Liver (tissue), 9 donors: ENCODE data around the gene LDB3. TPM values are rescaled to one million over a fixed set of nuclear protein-coding genes. Genes with fewer than 3 reads are reported as not detected.

ENCODE experiments used
- DNase-seq: peaks from one replicate; pipeline ENCODE4 v3.0.0-alpha.2; 2017; ENCODE audit warnings: low spot score
- H3K27ac ChIP-seq, 2 donors: one replicate each; pipeline ENCODE4 v1.7.0; 2013; ENCODE audit warnings: inconsistent platforms in 2 of 2, low read length in 2 of 2, control low read depth in 1 of 2, low read depth in 1 of 2, mild to moderate bottlenecking in 1 of 2
- H3K27me3 ChIP-seq, 4 donors: one replicate each; pipeline versions ENCODE4 v1.6.1 to v1.7.0; 2013; ENCODE audit warnings: low read length in 3 of 4, inconsistent platforms in 1 of 4, mild to moderate bottlenecking in 1 of 4, moderate library complexity in 1 of 4; ENCODE audit not compliant: control insufficient read depth in 4 of 4, insufficient read depth in 4 of 4
- H3K36me3 ChIP-seq, 4 donors: one replicate each; pipeline versions ENCODE4 v1.6.1 to v1.7.0; 2013; ENCODE audit warnings: low read length in 3 of 4, mild to moderate bottlenecking in 3 of 4, low read depth in 1 of 4, moderate library complexity in 1 of 4; ENCODE audit not compliant: control insufficient read depth in 4 of 4, insufficient read depth in 3 of 4
- H3K4me1 ChIP-seq, 4 donors: one replicate each; pipeline versions ENCODE4 v1.6.1 to v1.7.0; 2013; ENCODE audit warnings: low read length in 3 of 4, mild to moderate bottlenecking in 3 of 4, moderate library complexity in 1 of 4; ENCODE audit not compliant: control insufficient read depth in 4 of 4, insufficient read depth in 4 of 4
- H3K4me3 ChIP-seq, 3 donors: one replicate each; pipeline versions ENCODE4 v1.6.1 to v1.7.0; 2013; ENCODE audit warnings: low read length in 3 of 3, control low read depth in 1 of 3, low read depth in 1 of 3, mild to moderate bottlenecking in 1 of 3
- H3K9ac ChIP-seq, 2 donors: one replicate each; pipeline ENCODE4 v1.7.0; 2013; ENCODE audit warnings: low read length in 2 of 2, mild to moderate bottlenecking in 2 of 2, moderate library complexity in 2 of 2, control low read depth in 1 of 2, low read depth in 1 of 2
- H3K9me3 ChIP-seq, 4 donors: one replicate each; pipeline versions ENCODE4 v1.6.1 to v1.7.0; 2013; ENCODE audit warnings: low read length in 3 of 4; ENCODE audit not compliant: control insufficient read depth in 4 of 4
- GABPA ChIP-seq, 2 donors: IDR thresholded peaks in 1 of 2; conservative IDR thresholded peaks in 1 of 2; 2 replicates each; pipeline ENCODE4 v1.6.1; 2016; ENCODE audit warnings: antibody characterized with exemption in 2 of 2, mild to moderate bottlenecking in 1 of 2, moderate library complexity in 1 of 2
- HNF4G ChIP-seq: IDR thresholded peaks from 2 replicates; pipeline ENCODE4 v1.6.1; 2016; ENCODE audit warnings: antibody characterized with exemption
- NR2F2 ChIP-seq: IDR thresholded peaks from 2 replicates; pipeline ENCODE4 v1.6.1; 2016; ENCODE audit warnings: antibody characterized with exemption
- RXRA ChIP-seq, 2 donors: IDR thresholded peaks; 2 replicates each; pipeline ENCODE4 v1.6.1; 2017 to 2018; ENCODE audit warnings: antibody characterized with exemption in 2 of 2, mild to moderate bottlenecking in 1 of 2
- SP1 ChIP-seq: IDR thresholded peaks from 2 replicates; pipeline ENCODE4 v1.6.1; 2018; ENCODE audit warnings: antibody characterized with exemption, mild to moderate bottlenecking
- YY1 ChIP-seq: IDR thresholded peaks from 2 replicates; pipeline ENCODE4 v1.6.1; 2016; ENCODE audit warnings: antibody characterized with exemption, mild to moderate bottlenecking
- WGBS: extraction: QIAGEN DNeasy Blood & Tissue Kit; methylation state at CpG from one replicate; pipeline ENCODE4 v1.1.7; 2013; 5-methylcytosine and 5-hydroxymethylcytosine counted together
- polyA plus RNA-seq, 2 donors: library from polyadenylated mRNA; stranded (reverse) in 1 of 2; unstranded in 1 of 2; fragments of 200-250 nt in 1 of 2; fragments of >200 nt in 1 of 2; fragmentation: Nextera tagmentation in 1 of 2; extraction: Ambion mirVana in 1 of 2; gene quantifications; one replicate each; pipeline versions ENCODE4 v1.2.1 to v1.2.3, GENCODE V29; 2013 to 2015
- total RNA-seq, 2 donors: library from RNA; depleted of rRNA; stranded (reverse); fragments of >200 nt; gene quantifications; one replicate each; pipeline ENCODE4 v1.2.3, GENCODE V29; 2014
- TF ChIP-seq, protein P1 (sequence below): IDR thresholded peaks from 2 replicates; pipeline ENCODE4 v1.6.1; 2016; ENCODE audit warnings: antibody characterized with exemption
- TF ChIP-seq, protein P2 (sequence below): IDR thresholded peaks from 2 replicates; pipeline ENCODE4 v1.6.1; 2016; ENCODE audit warnings: antibody characterized with exemption
- TF ChIP-seq, protein P3 (sequence below): IDR thresholded peaks from 2 replicates; pipeline ENCODE4 v1.6.1; 2016; ENCODE audit warnings: antibody characterized with exemption, mild to moderate bottlenecking
- donor health status: healthy.
- donor health status: healthy.
- donor health status: healthy.
- donor health status: healthy.
- donor health status: healthy.

LDB3 gene
- total and polyA plus RNA-seq, 4 donors: 0.09 to 0.42 (median 0.15) TPM; not detected in 1

DNA sequence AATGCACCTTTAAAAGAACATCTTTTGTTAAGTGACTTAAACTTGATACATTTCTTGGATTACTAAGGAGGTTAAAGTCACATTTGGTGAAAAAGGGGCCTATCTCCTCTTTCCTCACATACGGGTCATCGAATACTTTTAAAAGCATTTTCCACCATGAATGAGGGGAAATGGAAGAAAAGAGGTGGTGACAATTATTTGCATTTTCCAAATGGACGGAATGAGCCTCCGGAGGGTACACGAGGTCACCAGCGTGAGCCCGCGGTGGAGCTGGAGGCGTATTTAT lies 87.1 kb downstream of the LDB3 start:
- H3K4me3 ChIP-seq: peak overlapping the region; percentile 59 to 91 (median 81)
- H3K27me3 ChIP-seq: peaks cover 0 to 3% (median 1%) of the 10 kb centered on the region in 4 donors
- no peaks in the 10 kb centered on the region for H3K9me3 ChIP-seq
- H3K36me3 ChIP-seq: no peaks in the 10 kb centered on the region
- 8% methylated on average over 9 of the region's 9 CpGs for WGBS
- DNase-seq: no peak
- TF ChIP-seq RXRA (IDR thresholded peaks at IDR 0.05) (peak in 1 of 2 donors; percentile 57), HNF4G (no peak), GABPA (IDR thresholded peaks at IDR 0.05 in 1 of 2, conservative IDR thresholded peaks at IDR 0.05 in 1 of 2) (no peak)
- TF ChIP-seq, protein P1, sequence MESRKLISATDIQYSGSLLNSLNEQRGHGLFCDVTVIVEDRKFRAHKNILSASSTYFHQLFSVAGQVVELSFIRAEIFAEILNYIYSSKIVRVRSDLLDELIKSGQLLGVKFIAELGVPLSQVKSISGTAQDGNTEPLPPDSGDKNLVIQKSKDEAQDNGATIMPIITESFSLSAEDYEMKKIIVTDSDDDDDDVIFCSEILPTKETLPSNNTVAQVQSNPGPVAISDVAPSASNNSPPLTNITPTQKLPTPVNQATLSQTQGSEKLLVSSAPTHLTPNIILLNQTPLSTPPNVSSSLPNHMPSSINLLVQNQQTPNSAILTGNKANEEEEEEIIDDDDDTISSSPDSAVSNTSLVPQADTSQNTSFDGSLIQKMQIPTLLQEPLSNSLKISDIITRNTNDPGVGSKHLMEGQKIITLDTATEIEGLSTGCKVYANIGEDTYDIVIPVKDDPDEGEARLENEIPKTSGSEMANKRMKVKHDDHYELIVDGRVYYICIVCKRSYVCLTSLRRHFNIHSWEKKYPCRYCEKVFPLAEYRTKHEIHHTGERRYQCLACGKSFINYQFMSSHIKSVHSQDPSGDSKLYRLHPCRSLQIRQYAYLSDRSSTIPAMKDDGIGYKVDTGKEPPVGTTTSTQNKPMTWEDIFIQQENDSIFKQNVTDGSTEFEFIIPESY: peak; percentile 12
- TF ChIP-seq, protein P2, sequence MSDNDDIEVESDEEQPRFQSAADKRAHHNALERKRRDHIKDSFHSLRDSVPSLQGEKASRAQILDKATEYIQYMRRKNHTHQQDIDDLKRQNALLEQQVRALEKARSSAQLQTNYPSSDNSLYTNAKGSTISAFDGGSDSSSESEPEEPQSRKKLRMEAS: peak; percentile 37
- peak overlapping the region; percentile 23 to 80 for H3K9ac ChIP-seq
- H3K27ac ChIP-seq: peak overlapping the region; percentile 89 to 95
- H3K4me1 ChIP-seq: peaks cover 2 to 17% (median 13%) of the 10 kb centered on the region in 4 donors

DNA sequence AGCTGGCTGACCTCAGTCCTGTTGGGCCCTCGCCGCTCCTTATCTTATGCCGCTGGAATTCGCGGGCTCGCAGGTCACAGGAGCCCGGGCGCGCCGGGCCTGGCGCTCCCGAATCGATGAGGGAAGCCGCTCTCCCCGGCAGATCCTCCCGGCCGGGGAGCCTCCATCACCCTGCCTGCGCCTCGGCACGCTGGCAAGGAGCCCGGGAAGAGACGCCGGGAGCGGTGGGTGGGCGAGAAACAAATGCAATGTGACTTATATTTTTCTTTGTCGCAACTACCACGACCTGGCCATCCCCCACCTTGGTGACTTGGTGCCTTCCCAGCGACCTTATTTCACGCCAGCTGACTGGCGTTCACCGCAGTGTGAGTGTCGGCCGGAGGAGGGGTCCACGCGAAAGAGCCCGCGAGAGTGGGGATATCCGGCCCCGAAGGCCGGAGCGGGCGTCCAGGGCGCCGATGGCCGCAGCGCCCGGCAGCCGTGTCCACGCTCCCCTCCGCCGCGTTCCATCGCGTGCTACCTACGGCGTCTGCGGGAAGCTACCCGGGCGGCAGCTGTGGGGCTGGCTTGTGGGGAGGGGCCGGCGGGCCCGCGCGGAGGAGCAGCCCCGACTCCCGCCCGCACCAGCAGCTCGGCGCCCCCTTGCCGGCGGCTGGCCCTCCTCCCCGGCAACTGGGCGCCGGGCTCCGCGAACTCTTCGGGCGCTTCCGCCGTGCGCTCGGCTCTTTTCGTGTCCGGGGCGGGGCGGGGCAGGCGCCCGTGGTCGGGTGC lies 87.6 kb downstream of the LDB3 start:
- H3K9me3 ChIP-seq: no peaks in the 10 kb centered on the region
- peak; percentile 87 for DNase-seq
- under 1% methylated on average over 89 of the region's 89 CpGs for WGBS
- no peaks in the 10 kb centered on the region for H3K36me3 ChIP-seq
- H3K27me3 ChIP-seq: peaks cover 0 to 3% (median 1%) of the 10 kb centered on the region in 4 donors
- H3K27ac ChIP-seq: peak overlapping the region; percentile 89 to 95
- H3K4me1 ChIP-seq: peaks cover 2 to 17% (median 13%) of the 10 kb centered on the region in 4 donors
- TF ChIP-seq SP1: peak; percentile 29
- peak in 1 of 2 donors; percentile 68 for TF ChIP-seq RXRA (IDR thresholded peaks at IDR 0.05)
- TF ChIP-seq, protein P1: peak; percentile 0
- peak; percentile 71 for TF ChIP-seq YY1
- peak; percentile 61 for TF ChIP-seq NR2F2
- TF ChIP-seq, protein P3, sequence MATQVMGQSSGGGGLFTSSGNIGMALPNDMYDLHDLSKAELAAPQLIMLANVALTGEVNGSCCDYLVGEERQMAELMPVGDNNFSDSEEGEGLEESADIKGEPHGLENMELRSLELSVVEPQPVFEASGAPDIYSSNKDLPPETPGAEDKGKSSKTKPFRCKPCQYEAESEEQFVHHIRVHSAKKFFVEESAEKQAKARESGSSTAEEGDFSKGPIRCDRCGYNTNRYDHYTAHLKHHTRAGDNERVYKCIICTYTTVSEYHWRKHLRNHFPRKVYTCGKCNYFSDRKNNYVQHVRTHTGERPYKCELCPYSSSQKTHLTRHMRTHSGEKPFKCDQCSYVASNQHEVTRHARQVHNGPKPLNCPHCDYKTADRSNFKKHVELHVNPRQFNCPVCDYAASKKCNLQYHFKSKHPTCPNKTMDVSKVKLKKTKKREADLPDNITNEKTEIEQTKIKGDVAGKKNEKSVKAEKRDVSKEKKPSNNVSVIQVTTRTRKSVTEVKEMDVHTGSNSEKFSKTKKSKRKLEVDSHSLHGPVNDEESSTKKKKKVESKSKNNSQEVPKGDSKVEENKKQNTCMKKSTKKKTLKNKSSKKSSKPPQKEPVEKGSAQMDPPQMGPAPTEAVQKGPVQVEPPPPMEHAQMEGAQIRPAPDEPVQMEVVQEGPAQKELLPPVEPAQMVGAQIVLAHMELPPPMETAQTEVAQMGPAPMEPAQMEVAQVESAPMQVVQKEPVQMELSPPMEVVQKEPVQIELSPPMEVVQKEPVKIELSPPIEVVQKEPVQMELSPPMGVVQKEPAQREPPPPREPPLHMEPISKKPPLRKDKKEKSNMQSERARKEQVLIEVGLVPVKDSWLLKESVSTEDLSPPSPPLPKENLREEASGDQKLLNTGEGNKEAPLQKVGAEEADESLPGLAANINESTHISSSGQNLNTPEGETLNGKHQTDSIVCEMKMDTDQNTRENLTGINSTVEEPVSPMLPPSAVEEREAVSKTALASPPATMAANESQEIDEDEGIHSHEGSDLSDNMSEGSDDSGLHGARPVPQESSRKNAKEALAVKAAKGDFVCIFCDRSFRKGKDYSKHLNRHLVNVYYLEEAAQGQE: no peak
- no peak for TF ChIP-seq GABPA (IDR thresholded peaks at IDR 0.05 in 1 of 2, conservative IDR thresholded peaks at IDR 0.05 in 1 of 2)
- peak overlapping the region; percentile 59 to 91 (median 81) for H3K4me3 ChIP-seq
- H3K9ac ChIP-seq: peak overlapping the region; percentile 6 to 80
